AG08395 (cell line): Measurements from ENCODE around the gene TFPI2.
A peak's percentile ranks its signal among the peaks of the same experiment; 100 is the strongest.
"Not testable (repeated sequence)": the region's sequence is repeated elsewhere in the genome, so short reads cannot be mapped to it uniquely, and the experiment has no call there.

Source experiments
- DNase-seq: peaks from one replicate; pipeline ENCODE4 v3.0.0; 2012; ENCODE audit warnings: mixed read lengths, low spot score

The TFPI2 gene, protein sequence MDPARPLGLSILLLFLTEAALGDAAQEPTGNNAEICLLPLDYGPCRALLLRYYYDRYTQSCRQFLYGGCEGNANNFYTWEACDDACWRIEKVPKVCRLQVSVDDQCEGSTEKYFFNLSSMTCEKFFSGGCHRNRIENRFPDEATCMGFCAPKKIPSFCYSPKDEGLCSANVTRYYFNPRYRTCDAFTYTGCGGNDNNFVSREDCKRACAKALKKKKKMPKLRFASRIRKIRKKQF

DNA sequence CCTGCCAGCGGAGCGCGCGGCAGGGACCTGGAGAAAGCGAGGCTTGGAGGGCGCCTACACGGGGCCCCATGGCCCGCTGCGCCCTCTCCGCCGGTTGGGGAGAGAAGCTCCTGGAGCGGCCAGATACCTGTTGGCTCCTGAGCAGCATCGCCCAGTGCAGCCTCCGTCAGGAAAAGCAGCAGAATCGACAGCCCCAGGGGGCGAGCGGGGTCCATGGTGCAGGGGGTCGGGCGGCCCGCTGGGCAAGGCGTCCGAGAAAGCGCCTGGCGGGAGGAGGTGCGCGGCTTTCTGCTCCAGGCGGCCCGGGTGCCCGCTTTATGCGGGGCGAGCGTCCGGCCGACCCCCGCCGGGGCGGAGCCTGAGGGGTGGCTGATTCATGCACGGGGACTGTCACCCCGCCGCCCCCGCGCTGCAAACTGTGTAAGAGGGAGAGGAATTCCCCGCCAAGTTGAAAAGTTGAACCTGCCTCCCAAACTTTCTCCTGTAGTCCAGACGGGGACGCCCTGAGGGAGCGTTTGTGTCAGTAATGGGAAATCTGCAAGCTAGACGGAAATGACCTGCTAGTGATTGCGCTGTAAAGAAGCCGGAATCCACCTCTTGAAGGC, at the start of gene TFPI2:
Gene TFPI2 (minus strand): TSS at position 290 of the 605 bp plus-strand sequence. CDS start 75 bp downstream, at position 215.
- DNase-seq: peak; percentile 29

GRCh38 chr7:93938293-93938692, 47.7 kb upstream of the TFPI2 start:
- no peak for DNase-seq

- no peak for DNase-seq
These were observed 47.3 kb upstream of the TFPI2 start for GRCh38 chr7:93937818-93938217.

GRCh38 chr7:93935102-93935501, 44.5 kb upstream of the TFPI2 start:
- no peak for DNase-seq

- DNase-seq: no peak
These were observed 42.6 kb upstream of the TFPI2 start for GRCh38 chr7:93933156-93933555.

GRCh38 chr7:93931655-93932054, 41.1 kb upstream of the TFPI2 start:
- DNase-seq: no peak

DNA sequence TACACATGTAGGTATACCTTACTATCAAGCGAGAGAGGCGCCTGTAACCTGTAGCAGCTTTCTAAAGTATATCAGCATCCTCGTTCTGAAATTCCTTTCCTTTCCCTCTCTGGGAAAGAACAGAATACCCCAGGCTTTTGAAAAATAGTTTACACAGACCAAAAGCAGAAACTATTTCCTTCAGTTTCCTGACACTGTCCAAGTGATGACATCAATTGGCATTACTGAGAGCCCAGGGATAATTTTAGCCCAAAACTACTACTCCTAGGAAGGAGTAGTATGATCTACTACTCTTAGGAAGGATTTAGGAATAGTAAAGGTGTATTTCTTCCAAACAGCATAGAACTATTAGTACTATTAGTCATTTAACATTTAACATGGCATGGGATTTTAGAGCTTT, 37.0 kb upstream of the TFPI2 start:
- DNase-seq: no peak

DNA sequence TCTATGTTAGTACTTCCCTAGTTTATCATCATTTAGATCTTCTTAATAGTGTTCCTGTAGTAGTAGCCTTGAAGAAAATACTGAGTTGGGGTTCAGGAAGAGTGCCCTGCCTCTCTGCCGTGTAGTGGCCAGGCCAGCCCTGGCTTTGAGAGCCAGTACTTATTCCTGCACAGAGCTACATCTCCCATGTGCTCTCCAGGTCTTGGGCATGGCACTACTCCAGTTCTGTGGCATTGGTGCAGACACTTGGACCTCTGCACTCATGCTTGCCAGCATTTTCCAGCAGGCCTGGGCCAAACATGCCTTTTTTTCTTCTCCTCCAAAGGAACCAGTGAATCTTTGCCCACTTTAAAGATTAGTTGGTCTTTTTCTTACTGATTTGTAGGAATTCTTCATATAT, 36.2 kb upstream of the TFPI2 start:
- DNase-seq: no peak

GRCh38 chr7:93923942-93924341, 33.4 kb upstream of the TFPI2 start:
- DNase-seq: no peak

DNA sequence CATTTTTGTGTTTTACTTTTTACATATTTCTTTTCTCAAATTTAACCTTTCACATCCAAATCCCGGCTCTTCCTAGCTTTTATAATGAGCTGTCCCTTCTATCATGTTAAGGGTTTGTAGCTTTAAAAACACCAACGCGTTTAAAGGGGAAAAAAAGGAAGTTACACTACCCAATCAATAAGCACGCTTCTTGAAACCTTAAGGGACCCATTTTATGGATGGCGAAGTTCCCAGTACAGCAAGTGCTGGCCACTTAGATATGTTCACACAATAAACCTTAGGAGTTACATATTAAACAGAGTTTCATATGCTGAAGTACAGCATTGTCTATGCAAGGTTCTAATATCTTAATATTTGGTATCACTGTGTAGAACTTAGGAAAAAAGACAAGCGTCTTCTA, 32.7 kb upstream of the TFPI2 start:
- DNase-seq: no peak

- peak; percentile 74 for DNase-seq
These were observed 31.3 kb upstream of the TFPI2 start, which contains the start of gene GNG11 for GRCh38 chr7:93921607-93922566. TSS of gene GNG11 (plus strand) at chr7:93921735. CDS start at chr7:93922138, 403 bp downstream.

- DNase-seq: no peak
These were observed 30.6 kb upstream of the TFPI2 start for GRCh38 chr7:93921186-93921585.

DNA sequence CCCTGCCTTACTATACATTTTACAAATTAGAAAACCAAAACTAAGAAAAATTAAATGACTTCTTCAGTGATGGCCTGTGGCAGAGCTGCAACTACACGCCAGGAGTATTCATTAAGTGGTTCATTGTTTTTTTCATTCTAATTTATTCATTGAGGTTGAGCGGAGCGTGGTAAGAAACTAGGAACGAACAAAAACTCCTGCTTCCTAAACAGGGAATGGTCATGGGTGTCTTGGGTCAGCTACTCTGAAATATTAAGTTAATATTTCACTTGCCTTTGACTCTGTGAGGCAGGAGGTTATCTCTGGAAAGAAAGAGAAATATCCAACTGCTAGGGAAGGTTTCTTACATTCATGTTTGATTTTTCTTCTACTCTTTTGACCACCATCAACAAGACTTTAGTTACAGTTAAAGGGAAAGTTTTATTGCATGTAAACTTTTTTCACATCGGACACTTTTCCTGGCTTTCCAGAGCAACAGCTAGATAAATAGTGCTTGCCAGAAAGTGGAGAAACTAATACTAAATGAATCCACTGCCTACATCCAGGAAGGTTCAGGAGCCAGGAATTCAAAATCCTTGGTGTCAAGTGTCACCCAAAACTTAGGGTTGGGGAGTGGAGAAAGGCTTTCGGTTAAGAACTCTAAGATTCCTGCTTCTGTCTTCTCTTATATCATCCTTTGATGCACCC, 30.1 kb upstream of the TFPI2 start:
- no peak for DNase-seq

DNA sequence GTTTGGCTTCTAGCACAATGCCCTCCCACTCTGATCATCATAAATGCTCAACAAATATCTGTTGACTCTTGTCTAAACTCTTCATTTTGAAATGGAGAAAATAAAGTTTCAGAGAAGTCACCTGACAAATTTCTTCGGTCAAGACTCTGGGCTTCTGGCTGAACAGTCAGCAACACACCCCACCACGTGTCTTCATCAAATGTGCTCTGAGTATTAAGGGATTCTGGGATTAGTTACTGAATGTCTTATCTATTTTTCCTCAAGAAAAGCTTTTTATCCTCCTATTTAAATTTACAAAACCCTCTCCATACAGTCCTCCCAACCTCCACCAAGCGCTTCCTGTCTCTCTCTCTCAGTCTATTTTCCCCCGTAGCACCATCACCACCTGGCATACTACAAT, 25.8 kb upstream of the TFPI2 start:
- DNase-seq: not testable (repeated sequence)

DNA sequence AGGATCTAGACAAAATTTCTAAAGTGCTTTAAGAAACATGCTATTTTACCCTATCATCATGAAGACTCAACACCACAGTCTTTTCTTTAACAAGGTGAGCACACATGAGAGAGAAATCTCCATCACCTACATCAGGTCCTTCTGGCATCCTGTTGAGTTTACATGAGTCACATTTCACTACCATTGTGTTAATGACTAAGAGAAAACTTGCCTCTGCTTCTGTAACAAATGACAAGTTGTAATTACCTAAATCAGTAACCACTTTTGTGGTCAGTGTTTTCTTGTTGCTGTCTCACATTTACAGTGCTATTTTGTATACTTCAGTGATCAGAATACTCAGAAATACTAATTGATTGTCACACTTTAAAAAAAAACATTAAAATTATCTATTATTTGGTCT, 25.3 kb upstream of the TFPI2 start:
- DNase-seq: not testable (repeated sequence)

DNA sequence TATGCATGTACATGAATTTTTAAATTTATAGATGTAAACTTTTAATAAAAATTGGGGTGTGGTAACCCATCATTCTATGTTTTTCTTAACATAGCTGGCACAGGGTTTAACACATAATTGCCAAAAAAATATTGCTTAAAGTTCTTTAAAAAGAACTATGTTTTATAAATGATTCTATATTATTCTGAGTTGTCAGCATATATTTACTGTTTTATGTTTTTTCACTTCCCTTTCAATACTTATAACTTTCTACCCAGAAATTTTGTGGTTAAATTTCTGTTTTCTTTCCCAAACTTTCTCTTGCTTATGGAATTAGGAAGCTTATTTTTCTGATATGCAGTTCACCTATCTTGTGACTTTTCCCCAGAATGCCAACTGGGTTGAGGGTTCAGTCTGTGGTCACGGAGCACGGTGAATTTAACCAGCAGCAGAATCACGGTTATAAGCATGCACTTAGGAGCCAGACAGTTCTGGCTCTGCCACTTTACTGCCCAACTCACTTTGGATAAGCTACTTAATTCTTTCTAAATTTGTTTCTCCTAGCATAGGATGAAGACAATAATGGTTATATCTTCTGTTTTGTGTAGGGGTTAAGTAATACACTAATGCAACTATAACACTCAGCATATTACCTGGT, 24.8 kb upstream of the TFPI2 start:
- DNase-seq: not testable (repeated sequence)

- no peak for DNase-seq
These were observed 24.1 kb upstream of the TFPI2 start for GRCh38 chr7:93914581-93915066.

DNA sequence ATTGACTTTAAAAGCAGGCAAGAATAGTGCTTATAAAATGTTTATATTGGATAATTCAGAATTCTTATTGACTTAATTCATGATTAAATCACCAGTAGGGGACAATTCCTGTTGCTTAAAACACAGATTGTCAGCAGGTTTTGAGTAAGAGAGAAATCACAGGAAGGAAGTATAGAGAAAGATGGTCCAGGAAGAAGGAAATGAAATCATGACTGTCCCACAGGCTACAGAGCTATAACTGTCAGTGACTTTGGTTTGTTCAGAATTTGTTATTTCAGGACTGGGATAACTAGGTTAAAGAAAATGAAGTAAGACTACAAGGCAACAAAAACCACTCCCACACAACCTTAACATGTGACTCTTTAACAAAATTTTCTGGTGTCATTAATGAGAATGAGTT, 22.6 kb upstream of the TFPI2 start:
- DNase-seq: no peak

DNA sequence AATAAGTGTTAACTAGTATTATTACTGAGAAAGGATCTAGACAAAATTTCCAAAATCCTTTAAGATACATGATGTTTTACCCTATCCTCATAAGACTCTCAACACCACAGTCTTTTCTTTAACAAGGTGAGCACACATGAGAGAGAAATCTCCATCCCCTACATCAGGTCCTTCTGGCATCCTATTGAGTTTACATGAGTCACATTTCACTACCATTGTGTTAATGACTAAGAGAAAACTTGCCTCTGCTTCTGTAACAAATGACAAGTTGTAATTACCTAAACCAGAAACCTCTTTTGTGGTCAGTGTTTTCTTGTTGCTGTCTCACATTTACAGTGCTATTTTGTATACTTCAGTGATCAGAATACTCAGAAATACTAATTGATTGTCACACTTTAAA, 21.1 kb upstream of the TFPI2 start:
- not testable (repeated sequence) for DNase-seq

DNA sequence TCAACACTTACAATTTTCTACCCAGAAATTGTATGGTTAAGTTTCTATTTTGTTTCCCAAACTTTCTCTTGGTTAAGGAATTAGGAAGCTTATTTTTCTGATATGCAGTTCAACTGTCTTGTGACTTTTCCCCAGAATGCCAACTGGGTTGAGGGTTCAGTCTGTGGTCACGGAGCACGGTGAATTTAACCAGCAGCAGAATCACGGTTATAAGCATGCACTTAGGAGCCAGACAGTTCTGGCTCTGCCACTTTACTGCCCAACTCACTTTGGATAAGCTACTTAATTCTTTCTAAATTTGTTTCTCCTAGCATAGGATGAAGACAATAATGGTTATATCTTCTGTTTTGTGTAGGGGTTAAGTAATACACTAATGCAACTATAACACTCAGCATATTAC, 20.7 kb upstream of the TFPI2 start:
- DNase-seq: not testable (repeated sequence)
